ENCODE measurements around the gene DNAJC7. TPM values are rescaled to one million over a fixed set of nuclear protein-coding genes. Genes with fewer than 3 reads are reported as not detected.

The DNAJC7 gene
- total RNA-seq, 4 donors from 2014 or later: 43.1 to 51.1 (median 44.4) TPM

DNA sequence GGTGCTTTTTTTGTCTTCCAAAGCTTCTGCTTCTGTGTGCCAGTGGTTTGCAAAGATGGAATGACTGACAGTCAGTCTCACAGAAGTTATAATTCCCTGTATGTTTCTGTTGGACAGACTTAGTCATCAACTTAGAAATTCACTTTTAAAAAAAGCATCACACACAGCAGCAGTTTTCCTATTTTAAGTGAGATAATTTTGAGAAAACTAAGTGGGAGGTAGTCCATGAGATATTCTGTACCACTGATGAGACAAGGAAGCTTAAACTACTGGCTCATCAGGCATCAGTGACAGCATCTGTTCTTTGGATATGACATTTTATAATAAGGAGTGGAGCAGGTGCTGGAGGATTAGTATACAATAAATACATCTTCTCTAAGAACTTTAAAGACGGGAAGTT is 30.6 kb downstream of the DNAJC7 start:
- Histone ChIP-seq H3K9me3 (no peaks in the 10 kb centered on the region), H3K27me3 (no peaks in the 10 kb centered on the region), H3K27ac (replicated peaks in 1 of 4) (no peak overlapping the region), H3K4me3 (no peak overlapping the region), H3K4me1 (no peaks in the 10 kb centered on the region), H3K36me3 (peaks cover 64 to 100% (median 92%) of the 10 kb centered on the region in 4 donors)
- no peak for DNase-seq (ENCODE audit: extremely low spot score)
- intact Hi-C loops (cut with DNase I): no loop called here
- 92% methylated on average over 1 of the region's 1 CpG for WGBS
- TF ChIP-seq EP300 (IDR thresholded peaks at IDR 0.05): no peak
- TF ChIP-seq, protein P1, sequence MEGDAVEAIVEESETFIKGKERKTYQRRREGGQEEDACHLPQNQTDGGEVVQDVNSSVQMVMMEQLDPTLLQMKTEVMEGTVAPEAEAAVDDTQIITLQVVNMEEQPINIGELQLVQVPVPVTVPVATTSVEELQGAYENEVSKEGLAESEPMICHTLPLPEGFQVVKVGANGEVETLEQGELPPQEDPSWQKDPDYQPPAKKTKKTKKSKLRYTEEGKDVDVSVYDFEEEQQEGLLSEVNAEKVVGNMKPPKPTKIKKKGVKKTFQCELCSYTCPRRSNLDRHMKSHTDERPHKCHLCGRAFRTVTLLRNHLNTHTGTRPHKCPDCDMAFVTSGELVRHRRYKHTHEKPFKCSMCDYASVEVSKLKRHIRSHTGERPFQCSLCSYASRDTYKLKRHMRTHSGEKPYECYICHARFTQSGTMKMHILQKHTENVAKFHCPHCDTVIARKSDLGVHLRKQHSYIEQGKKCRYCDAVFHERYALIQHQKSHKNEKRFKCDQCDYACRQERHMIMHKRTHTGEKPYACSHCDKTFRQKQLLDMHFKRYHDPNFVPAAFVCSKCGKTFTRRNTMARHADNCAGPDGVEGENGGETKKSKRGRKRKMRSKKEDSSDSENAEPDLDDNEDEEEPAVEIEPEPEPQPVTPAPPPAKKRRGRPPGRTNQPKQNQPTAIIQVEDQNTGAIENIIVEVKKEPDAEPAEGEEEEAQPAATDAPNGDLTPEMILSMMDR (IDR thresholded peaks at IDR 0.05): no peak
- no peak for TF ChIP-seq POLR2AphosphoS5 (IDR thresholded peaks at IDR 0.05)
- TF ChIP-seq POLR2A (IDR thresholded peaks at IDR 0.05; ENCODE audit: low read depth): no peak

DNA sequence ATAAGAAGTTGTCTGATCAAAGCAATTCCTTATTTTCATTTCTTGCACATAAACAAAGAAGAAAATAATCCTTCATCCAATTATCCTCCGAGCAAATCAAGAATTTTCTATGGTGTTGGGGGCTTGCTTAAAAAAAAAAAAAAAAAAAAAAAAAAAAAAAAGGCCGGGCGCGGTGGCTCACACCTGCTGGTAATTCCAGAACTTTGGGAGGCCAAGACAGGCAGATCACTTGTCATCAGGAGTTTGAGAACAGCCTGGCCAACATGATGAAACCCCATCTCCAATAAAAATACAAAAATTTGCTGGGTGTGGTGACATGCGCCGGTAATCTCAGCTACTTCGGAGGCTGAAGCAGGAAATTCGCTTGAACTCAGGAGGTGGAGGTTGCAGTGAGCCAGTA is 31.3 kb downstream of the DNAJC7 start:
- Histone ChIP-seq H3K4me3 (no peak overlapping the region), H3K36me3 (peaks cover 68 to 100% (median 93%) of the 10 kb centered on the region in 4 donors), H3K27ac (replicated peaks in 1 of 4) (no peak overlapping the region), H3K9me3 (no peaks in the 10 kb centered on the region), H3K27me3 (no peaks in the 10 kb centered on the region), H3K4me1 (no peaks in the 10 kb centered on the region)
- TF ChIP-seq, protein P1 (IDR thresholded peaks at IDR 0.05): no peak
- no peak for TF ChIP-seq POLR2AphosphoS5 (IDR thresholded peaks at IDR 0.05)
- no peak for TF ChIP-seq EP300 (IDR thresholded peaks at IDR 0.05)
- TF ChIP-seq POLR2A (IDR thresholded peaks at IDR 0.05; ENCODE audit: low read depth): no peak
- intact Hi-C loops (cut with DNase I): no loop called here
- 94% methylated on average over 7 of the region's 8 CpGs for WGBS
- no peak for DNase-seq (ENCODE audit: extremely low spot score)

DNA sequence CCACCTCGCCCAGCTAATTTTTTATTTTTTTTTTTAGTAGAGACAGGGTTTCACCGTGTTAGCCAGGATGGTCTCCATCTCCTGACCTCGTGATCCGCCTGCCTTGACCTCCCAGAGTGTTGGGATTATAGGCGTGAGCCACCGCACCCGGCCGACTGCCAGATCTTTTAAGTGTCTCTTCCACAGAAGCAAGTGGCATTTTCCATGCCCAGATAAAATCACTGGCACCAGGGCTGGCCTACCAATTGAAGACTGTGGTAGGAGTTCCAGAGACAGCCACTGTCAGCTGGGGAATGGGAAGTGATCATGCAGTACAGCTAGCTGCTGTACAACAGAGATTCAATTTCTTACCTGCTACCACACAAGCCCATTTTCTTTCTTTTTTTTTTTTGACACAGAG is 32.8 kb downstream of the DNAJC7 start:
- peaks cover 75 to 100% (median 95%) of the 10 kb centered on the region in 4 donors for H3K36me3 ChIP-seq

DNA sequence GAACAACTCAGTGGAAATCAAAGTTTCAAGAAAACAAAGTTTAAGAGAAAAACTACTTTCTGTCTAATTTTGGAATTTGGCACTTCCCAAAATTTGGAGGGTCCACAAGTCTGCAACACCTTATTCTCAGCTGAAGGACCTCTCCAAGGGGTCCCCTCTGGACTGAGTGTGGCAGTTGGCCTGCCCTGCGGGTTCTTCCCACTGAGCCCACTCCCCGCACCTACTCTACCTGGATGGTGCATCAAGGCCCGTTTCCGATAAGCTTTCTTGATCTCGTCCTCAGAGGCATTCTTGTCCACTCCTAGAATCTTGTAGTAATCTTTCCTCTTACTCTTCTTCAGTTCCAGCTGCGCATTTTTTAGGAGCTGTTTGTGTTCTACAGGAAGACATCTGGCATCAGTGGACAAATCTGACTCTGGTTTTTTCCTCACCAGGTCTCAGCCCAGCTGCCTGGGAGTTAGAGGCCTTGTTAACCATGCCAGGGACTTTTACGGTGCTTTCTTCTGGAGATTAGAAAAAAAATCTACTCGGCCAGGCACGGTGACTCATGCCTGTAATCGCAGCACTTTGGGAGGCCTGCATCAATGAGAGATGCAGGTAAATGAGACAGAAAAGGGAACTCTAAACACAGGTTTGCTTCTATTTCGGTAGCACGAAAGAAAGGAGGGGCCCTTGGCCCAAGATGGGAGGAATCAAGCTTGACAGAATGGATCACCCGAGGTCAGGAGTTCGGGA is 35.0 kb downstream of the DNAJC7 start:
- peak overlapping the region in 2 of 4 donors; percentile 3 to 5 for H3K27ac ChIP-seq (replicated peaks in 1 of 4)
- WGBS: 74% methylated on average over 14 of the region's 14 CpGs
- H3K36me3 ChIP-seq: peaks cover 72 to 100% (median 95%) of the 10 kb centered on the region in 4 donors
- intact Hi-C loops (cut with DNase I): no loop called here
- peaks cover 0 to 4% (median 0%) of the 10 kb centered on the region in 4 donors for H3K4me1 ChIP-seq
- no peak for DNase-seq (ENCODE audit: extremely low spot score)
- TF ChIP-seq POLR2A (IDR thresholded peaks at IDR 0.05; ENCODE audit: low read depth) (no peak), POLR2AphosphoS5 (IDR thresholded peaks at IDR 0.05) (no peak)
- TF ChIP-seq, protein P1 (IDR thresholded peaks at IDR 0.05): no peak
- no peaks in the 10 kb centered on the region for H3K27me3 ChIP-seq
- H3K4me3 ChIP-seq: no peak overlapping the region
- no peaks in the 10 kb centered on the region for H3K9me3 ChIP-seq

More for the DNA sequence above, 32.8 kb downstream of the DNAJC7 start:
- no peak for DNase-seq (ENCODE audit: extremely low spot score)
- WGBS: 93% methylated on average over 8 of the region's 8 CpGs
- Histone ChIP-seq H3K9me3 (no peaks in the 10 kb centered on the region), H3K27me3 (no peaks in the 10 kb centered on the region), H3K4me3 (no peak overlapping the region), H3K4me1 (no peaks in the 10 kb centered on the region), H3K27ac (replicated peaks in 1 of 4) (no peak overlapping the region)
- intact Hi-C loops (cut with DNase I): no loop called here
- TF ChIP-seq POLR2A (IDR thresholded peaks at IDR 0.05; ENCODE audit: low read depth) (no peak), POLR2AphosphoS5 (IDR thresholded peaks at IDR 0.05) (no peak), EP300 (IDR thresholded peaks at IDR 0.05) (no peak)
- TF ChIP-seq, protein P1 (IDR thresholded peaks at IDR 0.05): no peak

All from esophagus muscularis mucosa (tissue), 4 donors.